GM12801 (cell line): Measurements from ENCODE around the gene PEX16.

Experiments used
- CTCF ChIP-seq: IDR thresholded peaks from one replicate; pipeline ENCODE4 v1.5.1; 2011; ENCODE audit warnings: control low read depth; ENCODE audit not compliant: insufficient read length; ENCODE audit errors: extremely low read depth

Gene PEX16

GRCh38 chr11:45899448-45900174 lies 18.1 kb downstream of the PEX16 start:
- TF ChIP-seq CTCF, result no peak

- no peak for TF ChIP-seq CTCF
Observed at GRCh38 chr11:45899086-45899447, 18.6 kb downstream of the PEX16 start.

- no peak for TF ChIP-seq CTCF
Observed at GRCh38 chr11:45897556-45897955, 20.1 kb downstream of the PEX16 start.

- no peak for TF ChIP-seq CTCF
Observed at GRCh38 chr11:45896422-45896984, 21.2 kb downstream of the PEX16 start.

- TF ChIP-seq CTCF, result no peak
Observed at GRCh38 chr11:45895553-45896259, 22.0 kb downstream of the PEX16 start.

GRCh38 chr11:45894555-45895247 lies 23.0 kb downstream of the PEX16 start:
- no peak for TF ChIP-seq CTCF

- TF ChIP-seq CTCF, result no peak
Observed at GRCh38 chr11:45892856-45893255, 24.8 kb downstream of the PEX16 start.
